ENCODE results near the gene PDZD7. TPM values are rescaled to one million over a fixed set of nuclear protein-coding genes. Genes with fewer than 3 reads are reported as not detected.
"Not testable (repeated sequence)": the region's sequence is repeated elsewhere in the genome, so short reads cannot be mapped to it uniquely, and the experiment has no call there.

The PDZD7 gene
- total RNA-seq, 1 donor from 2014 or later: 0.22 TPM

DNA sequence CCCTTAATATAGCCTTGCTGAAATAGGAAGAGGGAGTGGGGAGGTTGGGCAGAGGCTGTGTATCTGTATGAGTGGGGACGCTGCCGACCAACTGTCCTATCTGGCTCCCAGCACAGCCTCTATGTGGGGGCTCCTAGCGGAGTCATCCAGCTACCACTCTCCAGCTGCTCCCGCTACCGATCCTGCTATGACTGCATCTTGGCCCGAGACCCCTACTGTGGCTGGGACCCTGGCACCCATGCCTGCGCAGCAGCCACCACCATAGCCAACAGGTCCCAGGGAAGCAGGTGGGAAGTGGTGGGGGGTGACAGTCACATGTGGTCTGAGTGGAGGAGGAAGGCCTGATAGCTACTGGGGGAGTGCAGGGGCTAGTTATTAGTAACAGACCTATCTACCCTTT is 50.2 kb downstream of the PDZD7 start:
- ATAC-seq (no peak), DNase-seq (ENCODE audit: missing footprints) (no peak)
- intact Hi-C loops (cut with DNase I): no loop called here

- no peak for DNase-seq (ENCODE audit: missing footprints)
- intact Hi-C loops (cut with DNase I): no loop called here
- no peak for ATAC-seq
Observed at GRCh38 chr10:100980311-100980710, 50.6 kb downstream of the PDZD7 start.

DNA sequence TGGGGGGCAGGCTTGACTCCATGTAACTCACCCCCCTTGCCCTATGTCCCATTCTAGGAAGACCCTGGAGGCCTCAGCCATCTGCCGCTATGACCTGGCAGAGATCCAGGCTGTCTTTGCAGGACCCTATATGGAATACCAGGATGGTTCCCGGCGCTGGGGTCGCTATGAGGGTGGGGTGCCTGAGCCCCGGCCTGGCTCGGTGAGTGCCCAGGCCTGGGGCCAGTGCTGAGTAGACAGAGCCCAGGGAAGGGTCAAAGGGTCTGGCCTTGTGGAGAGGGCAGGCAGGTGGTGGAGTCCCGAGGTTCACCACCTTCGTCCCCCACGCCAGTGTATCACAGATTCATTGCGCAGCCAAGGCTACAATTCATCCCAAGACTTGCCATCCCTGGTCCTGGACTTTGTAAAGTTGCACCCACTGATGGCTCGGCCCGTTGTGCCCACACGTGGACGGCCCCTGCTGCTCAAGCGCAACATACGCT is 51.1 kb downstream of the PDZD7 start:
- DNase-seq (ENCODE audit: missing footprints) (no peak), ATAC-seq (no peak)
- intact Hi-C loops (cut with DNase I): no loop called here

GRCh38 chr10:100978901-100979195 is 52.1 kb downstream of the PDZD7 start:
- intact Hi-C loops (cut with DNase I): no loop called here
- ATAC-seq: no peak
- no peak for DNase-seq (ENCODE audit: missing footprints)

DNA sequence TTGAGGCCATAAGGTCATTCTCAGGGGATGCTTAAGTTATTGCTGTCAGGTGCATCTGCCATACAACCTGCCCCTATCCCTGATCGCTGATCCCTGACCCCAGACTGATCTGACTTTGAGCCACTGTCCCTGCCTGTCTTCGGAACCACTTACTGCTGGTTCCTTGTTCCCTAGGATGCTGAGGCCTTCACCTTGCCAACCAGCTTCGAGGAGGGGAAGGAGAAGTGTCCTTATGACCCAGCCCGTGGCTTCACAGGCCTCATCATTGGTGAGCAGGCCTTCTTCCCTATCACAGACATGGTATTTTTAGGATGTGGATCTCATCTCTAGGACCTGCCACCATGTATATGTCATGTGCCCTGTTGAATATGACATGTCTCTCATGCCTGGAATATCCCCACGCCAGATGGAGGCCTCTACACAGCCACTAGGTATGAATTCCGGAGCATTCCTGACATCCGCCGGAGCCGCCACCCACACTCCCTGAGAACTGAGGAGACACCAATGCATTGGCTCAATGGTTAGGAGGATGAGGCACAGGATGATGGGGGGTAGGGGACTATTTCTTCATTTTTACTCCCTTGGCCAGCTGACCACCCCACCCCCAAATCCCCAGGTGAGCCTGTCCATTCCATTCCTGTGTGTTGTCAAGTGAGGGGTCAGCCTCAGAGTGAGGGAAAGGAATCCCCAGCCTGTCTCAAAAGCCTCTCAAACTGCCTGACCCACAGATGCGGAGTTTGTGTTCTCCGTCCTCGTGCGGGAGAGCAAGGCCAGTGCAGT is 52.6 kb downstream of the PDZD7 start:
- ATAC-seq (no peak), DNase-seq (ENCODE audit: missing footprints) (no peak)
- intact Hi-C loops (cut with DNase I): no loop called here

DNA sequence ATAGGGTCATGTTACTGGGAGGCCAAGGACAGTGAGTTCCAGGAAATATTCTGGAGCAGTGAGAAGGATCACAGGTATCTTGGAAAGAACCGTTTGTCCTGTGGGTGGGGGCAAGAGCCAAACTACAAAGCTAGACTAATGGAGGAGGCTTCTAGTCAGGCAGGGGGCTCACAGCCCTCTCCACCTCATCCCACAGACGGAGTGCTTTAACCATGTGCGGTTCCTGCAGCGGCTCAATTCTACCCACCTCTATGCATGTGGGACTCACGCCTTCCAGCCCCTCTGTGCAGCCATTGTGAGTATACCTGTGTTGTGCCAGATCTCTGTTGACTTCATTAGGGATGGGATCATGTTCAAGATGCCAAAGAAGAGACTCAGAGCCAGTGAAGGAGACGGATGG is 53.5 kb downstream of the PDZD7 start:
- DNase-seq (ENCODE audit: missing footprints) (no peak), ATAC-seq (no peak)
- intact Hi-C loops (cut with DNase I): no loop called here

DNA sequence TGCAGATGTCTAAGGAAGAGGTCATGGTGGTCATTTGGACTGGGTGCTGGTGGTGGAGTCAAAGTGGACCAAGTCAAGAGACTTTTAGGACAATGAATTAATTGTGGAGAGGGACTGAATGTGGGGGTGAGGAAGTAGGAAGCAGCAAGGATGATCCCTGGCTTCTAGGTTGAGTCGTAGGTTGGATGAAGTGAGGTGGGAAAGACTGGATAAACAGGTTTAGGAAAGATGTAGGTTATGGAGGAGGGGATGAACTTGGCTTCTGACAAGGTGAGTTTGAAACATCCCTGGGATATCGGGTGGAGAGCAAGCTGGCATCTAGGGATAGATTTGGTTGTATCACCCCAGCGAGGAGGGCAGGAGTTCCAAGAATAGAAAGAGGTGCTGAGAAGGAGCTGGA is 54.0 kb downstream of the PDZD7 start:
- DNase-seq (ENCODE audit: missing footprints): no peak
- no peak for ATAC-seq
- intact Hi-C loops (cut with DNase I): no loop called here

DNA sequence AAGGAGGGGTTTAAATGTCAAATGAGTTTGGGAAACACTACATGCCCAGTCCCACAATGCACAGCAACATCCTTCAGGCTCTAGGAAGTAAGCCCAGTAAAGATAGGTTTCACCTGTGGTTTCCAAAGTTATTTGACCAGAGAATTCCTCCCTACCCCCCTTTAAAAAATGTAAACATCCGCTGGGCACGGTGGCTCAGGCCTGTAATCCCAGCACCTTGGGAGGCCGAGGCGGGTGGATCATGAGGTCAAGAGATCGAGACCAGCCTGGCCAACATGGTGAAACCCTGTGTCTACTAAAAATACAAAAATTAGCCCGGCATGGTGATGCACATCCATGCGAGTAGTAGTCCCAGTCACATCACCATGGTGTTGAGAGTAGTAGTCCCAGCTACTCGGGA is 55.5 kb downstream of the PDZD7 start:
- DNase-seq (ENCODE audit: missing footprints); ATAC-seq; intact Hi-C loops (cut with DNase I): not testable (repeated sequence)

GRCh38 chr10:100972904-100973535 is 57.9 kb downstream of the PDZD7 start:
- ATAC-seq (no peak), DNase-seq (ENCODE audit: missing footprints) (no peak)
- intact Hi-C loops (cut with DNase I): no loop called here

DNA sequence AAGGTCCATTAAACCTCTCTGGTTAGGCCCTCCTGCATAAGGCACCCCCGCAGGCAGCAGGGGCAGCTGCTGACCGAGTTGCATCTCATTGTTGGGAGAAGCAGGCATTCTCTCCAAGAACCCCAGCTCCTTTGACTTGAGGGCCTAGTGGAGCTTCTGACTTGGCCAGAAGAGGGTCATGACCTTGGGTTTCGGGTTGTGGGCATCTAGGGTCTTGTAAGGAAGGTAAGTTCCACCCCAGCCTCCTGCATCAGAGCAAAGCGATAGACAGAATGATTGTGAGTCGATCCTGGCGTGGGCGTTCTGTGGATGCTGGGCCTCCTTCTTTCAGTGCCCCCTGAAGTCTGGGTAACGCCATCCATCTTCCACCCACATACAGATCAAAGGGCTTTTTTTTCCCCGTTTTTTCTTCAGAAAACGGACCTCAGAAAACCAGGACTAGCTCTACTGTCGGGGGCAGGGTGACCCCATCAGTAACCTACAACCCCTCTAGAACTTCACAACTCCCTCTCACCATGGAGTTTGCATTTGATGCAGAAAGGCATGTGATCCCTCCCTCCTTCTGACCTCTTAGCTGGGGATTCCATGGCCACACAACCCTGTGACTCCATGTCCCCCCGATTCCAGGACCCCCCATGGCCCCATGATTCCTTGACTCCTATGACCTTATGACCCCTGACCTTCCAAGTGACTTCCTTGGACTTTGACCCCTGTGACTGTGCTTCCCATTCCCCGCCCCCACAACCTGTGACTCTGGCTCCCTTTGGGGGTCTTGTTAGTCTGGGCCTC is 58.6 kb downstream of the PDZD7 start:
- intact Hi-C loops (cut with DNase I): no loop called here
- DNase-seq (ENCODE audit: missing footprints): no peak
- ATAC-seq: no peak

- intact Hi-C loops (cut with DNase I): no loop called here
- DNase-seq (ENCODE audit: missing footprints) (no peak), ATAC-seq (no peak)
Observed at GRCh38 chr10:100970914-100971811, 59.8 kb downstream of the PDZD7 start.

GRCh38 chr10:100970076-100970913 is 60.6 kb downstream of the PDZD7 start:
- ATAC-seq (peak; percentile 21), DNase-seq (ENCODE audit: missing footprints) (no peak)
- intact Hi-C loops (cut with DNase I): no loop called here

GRCh38 chr10:100969187-100970075 is 61.5 kb downstream of the PDZD7 start, which contains the start of gene SEMA4G:
Gene SEMA4G (plus strand): TSS chr10:100969504. CDS start chr10:100972913, 3,409 bp downstream.
- ATAC-seq (peak; percentile 69), DNase-seq (ENCODE audit: missing footprints) (peak; percentile 74)

DNA sequence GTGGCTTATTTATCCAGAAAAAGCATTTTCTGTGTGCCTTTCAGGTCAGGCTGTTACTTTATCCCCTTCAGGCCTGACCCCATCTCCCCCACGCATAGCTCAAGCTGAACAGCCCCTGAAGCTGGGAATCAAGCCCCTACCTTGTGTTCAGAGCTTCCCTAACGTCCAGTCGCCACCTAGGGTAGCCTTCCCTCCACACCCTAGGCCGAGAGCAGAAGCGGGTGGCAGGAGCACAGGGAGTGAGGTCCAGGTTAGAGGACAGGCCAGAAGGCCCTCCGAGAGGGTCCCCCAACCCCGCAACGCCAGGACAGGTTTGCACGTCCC is 62.1 kb downstream of the PDZD7 start:
- intact Hi-C loops (cut with DNase I): loop anchor here (2.0 kb wide), 1 partner anchor 46 kb away; no protein-coding TSS in a partner anchor
- no peak for DNase-seq (ENCODE audit: missing footprints)
- ATAC-seq: no peak

More at GRCh38 chr10:100969187-100970075, 61.5 kb downstream of the PDZD7 start, which contains the start of gene SEMA4G:
- intact Hi-C loops (cut with DNase I): loop anchor here (2.0 kb wide), 1 partner anchor 45 kb away; no protein-coding TSS in a partner anchor

DNA sequence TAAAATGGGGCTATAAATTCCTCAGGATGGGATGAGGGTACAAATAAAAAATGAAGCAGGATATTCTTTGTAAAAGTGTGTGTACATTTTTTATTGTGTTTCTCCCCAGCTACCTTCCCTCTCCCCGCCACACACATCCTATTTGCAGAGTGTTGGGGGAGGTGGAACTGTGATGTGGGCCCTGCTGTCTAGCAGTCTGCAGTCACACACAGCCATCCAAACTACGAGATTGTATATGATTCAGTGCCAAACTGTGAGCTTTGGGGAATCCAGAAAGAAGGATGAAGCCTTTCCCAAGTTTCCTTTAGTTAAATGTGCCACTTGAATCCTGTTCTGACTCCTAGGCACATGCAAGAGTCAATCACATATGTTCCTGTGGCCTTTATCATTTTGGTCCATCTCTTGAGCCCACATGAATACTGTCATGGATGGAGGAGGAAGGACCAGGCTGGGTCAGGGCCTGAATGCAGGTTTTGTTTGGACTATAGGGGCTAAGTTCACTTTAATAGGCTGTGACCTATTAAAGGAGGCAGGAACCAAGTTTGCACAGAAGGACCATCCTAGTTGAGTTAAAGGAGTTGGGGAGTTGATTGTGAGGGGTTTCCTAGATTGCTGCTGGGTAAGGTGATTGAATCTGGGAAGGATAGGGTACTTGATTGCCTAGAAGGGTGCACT is 62.7 kb downstream of the PDZD7 start:
- intact Hi-C loops (cut with DNase I): loop anchor here (2.0 kb wide), 1 partner anchor 47 kb away; no protein-coding TSS in a partner anchor
- no peak for ATAC-seq
- DNase-seq (ENCODE audit: missing footprints): no peak

DNA sequence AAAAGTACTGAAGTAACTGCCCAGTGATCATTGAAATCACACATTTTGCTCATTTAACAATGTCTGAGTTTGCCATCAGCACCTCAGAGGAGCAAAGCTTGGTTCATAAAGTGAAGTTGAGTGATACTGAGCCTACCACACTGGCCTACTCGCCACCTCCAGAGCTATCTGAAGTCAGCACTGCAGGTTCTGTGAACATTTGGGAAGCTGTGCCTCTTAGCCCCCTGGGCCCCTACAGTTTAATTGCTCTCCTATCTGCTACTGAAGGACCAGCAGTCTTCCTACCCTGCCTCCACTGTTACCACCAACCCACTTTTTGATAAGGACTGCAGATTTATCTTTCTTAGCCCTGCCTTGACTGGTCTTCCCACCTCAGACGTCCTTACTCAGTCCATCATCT is 63.6 kb downstream of the PDZD7 start:
- DNase-seq (ENCODE audit: missing footprints): no peak
- intact Hi-C loops (cut with DNase I): no loop called here
- ATAC-seq: no peak

Measured in Right ventricle myocardium inferior (tissue), 1 donor.